Glomerular visceral epithelial cell (primary cell): ENCODE results near the gene EIF1B.

Experiments used
- DNase-seq: peaks from one replicate; pipeline ENCODE4 v3.0.0-alpha.2; 2016; ENCODE audit errors: extremely low spot score

The EIF1B gene

GRCh38 chr3:40340541-40341170 is 31.1 kb downstream of the EIF1B start:
- DNase-seq: no peak

DNA sequence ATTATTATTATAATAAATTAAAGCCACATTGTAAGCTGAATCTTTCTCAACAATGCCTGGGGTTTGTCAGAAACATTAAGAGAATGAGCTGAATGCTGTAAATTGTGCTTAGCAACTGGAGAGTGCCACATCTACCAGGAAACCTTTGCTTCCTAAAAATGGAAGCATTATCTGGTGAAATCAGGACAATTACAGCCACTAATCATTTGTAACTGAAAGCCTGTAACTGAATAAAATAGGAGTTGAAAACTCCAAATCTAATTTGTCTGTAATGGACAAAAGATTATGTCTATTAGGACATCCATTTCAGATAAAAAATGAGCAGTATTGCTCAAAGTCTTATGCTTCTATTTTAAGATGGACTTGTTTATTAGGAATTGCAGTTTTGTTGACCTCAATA is 32.2 kb downstream of the EIF1B start:
- DNase-seq: no peak

DNA sequence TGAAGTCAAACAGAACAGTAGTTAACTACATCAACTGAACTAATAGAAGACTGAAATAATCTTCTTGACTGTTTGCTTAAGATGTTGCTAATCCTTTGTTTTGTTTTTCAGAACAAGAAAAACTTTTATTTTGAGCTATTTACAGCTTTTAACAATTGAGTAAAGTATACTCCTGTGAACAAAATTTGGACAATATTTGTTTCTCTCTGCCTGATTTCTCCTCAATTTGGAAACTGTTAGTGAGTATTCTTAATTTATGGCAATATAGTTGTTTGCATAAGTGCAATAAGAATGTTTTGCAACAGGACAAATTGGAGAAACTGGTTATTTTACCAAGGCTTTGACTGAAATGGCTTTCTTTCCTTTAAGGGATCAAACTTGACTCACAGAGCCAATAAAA is 41.0 kb downstream of the EIF1B start:
- no peak for DNase-seq

- no peak for DNase-seq
Observed at GRCh38 chr3:40355410-40355809, 45.9 kb downstream of the EIF1B start.

GRCh38 chr3:40358454-40358853 is 48.9 kb downstream of the EIF1B start:
- DNase-seq: no peak
